ENCODE results near the gene ZNF444. TPM values are rescaled to one million over a fixed set of nuclear protein-coding genes. Genes with fewer than 3 reads are reported as not detected.

The ZNF444 gene
- total RNA-seq, 4 donors from 2014 or later: 5.3 to 38.9 (median 21.0) TPM

GRCh38 chr19:56111601-56112312 lies 29.3 kb upstream of the ZNF444 start:
- TF ChIP-seq CTCF (IDR thresholded peaks at IDR 0.05) (no peak), POLR2A (IDR thresholded peaks at IDR 0.05) (no peak)
- H3K27me3 ChIP-seq: no peaks in the 10 kb centered on the region
- H3K9me3 ChIP-seq: no peaks in the 10 kb centered on the region
- DNase-seq: no peak
- no peaks in the 10 kb centered on the region for H3K36me3 ChIP-seq
- H3K4me3 ChIP-seq: no peak overlapping the region
- peak overlapping the region; percentile 14 to 66 for H3K27ac ChIP-seq
- intact Hi-C loops (cut with DNase I; ENCODE audit: low total_unique reads): no loop called here
- peaks cover 0 to 47% of the 10 kb centered on the region in 2 donors for H3K4me1 ChIP-seq

- Histone ChIP-seq H3K27me3 (no peaks in the 10 kb centered on the region), H3K9me3 (no peaks in the 10 kb centered on the region), H3K27ac (peak overlapping the region; percentile 14 to 66), H3K36me3 (no peaks in the 10 kb centered on the region), H3K4me3 (no peak overlapping the region), H3K4me1 (peaks cover 0 to 47% of the 10 kb centered on the region in 2 donors)
- no peak for TF ChIP-seq POLR2A (IDR thresholded peaks at IDR 0.05)
- TF ChIP-seq CTCF (IDR thresholded peaks at IDR 0.05): no peak
- intact Hi-C loops (cut with DNase I; ENCODE audit: low total_unique reads): no loop called here
- no peak for DNase-seq
Observed at GRCh38 chr19:56112313-56112709, 28.8 kb upstream of the ZNF444 start.

GRCh38 chr19:56113074-56113632 lies 27.9 kb upstream of the ZNF444 start:
- intact Hi-C loops (cut with DNase I; ENCODE audit: low total_unique reads): no loop called here

GRCh38 chr19:56114051-56114777 lies 26.9 kb upstream of the ZNF444 start:
- Histone ChIP-seq H3K36me3 (no peaks in the 10 kb centered on the region), H3K4me3 (no peak overlapping the region), H3K4me1 (peaks cover 4 to 45% of the 10 kb centered on the region in 2 donors), H3K27ac (no peak overlapping the region), H3K27me3 (no peaks in the 10 kb centered on the region), H3K9me3 (no peaks in the 10 kb centered on the region)
- DNase-seq: no peak
- intact Hi-C loops (cut with DNase I; ENCODE audit: low total_unique reads): no loop called here
- TF ChIP-seq POLR2A (IDR thresholded peaks at IDR 0.05): no peak
- no peak for TF ChIP-seq CTCF (IDR thresholded peaks at IDR 0.05)

More at GRCh38 chr19:56113074-56113632, 27.9 kb upstream of the ZNF444 start:
- peak overlapping the region; percentile 6 to 34 for H3K27ac ChIP-seq
- TF ChIP-seq CTCF (IDR thresholded peaks at IDR 0.05) (no peak), POLR2A (IDR thresholded peaks at IDR 0.05) (no peak)
- DNase-seq: no peak
- H3K36me3 ChIP-seq: no peaks in the 10 kb centered on the region
- no peak overlapping the region for H3K4me3 ChIP-seq
- peaks cover 0 to 41% of the 10 kb centered on the region in 2 donors for H3K4me1 ChIP-seq
- no peaks in the 10 kb centered on the region for H3K27me3 ChIP-seq
- no peaks in the 10 kb centered on the region for H3K9me3 ChIP-seq

- Histone ChIP-seq H3K9me3 (no peaks in the 10 kb centered on the region), H3K27me3 (no peaks in the 10 kb centered on the region), H3K36me3 (no peaks in the 10 kb centered on the region), H3K4me1 (peaks cover 8 to 50% of the 10 kb centered on the region in 2 donors), H3K27ac (no peak overlapping the region), H3K4me3 (no peak overlapping the region)
- no peak for TF ChIP-seq CTCF (IDR thresholded peaks at IDR 0.05)
- intact Hi-C loops (cut with DNase I; ENCODE audit: low total_unique reads): no loop called here
- DNase-seq: no peak
Observed at GRCh38 chr19:56114778-56115110, 26.3 kb upstream of the ZNF444 start.
